Left ventricle myocardium inferior (tissue), 1 donor: ENCODE measurements around the gene ZNF384. TPM values are rescaled to one million over a fixed set of nuclear protein-coding genes. Genes with fewer than 3 reads are reported as not detected.

Source experiments
- DNase-seq: peaks from one replicate; pipeline ENCODE4 v3.0.0-alpha.2; 2020
- H3K27ac ChIP-seq: fragments of 200-600 bp; replicated peaks from 2 replicates; pipeline ENCODE4 v1.8.0; 2021
- H3K27me3 ChIP-seq: fragments of 200-600 bp; 2 replicates; pipeline ENCODE4 v1.8.0; 2021; ENCODE audit warnings: low read depth
- H3K36me3 ChIP-seq: fragments of 200-600 bp; 2 replicates; pipeline ENCODE4 v1.8.0; 2021
- H3K4me1 ChIP-seq: fragments of 200-600 bp; 2 replicates; pipeline ENCODE4 v1.8.0; 2021
- H3K4me3 ChIP-seq: fragments of 200-600 bp; 2 replicates; pipeline ENCODE4 v1.8.0; 2021; ENCODE audit warnings: mild to moderate bottlenecking, moderate library complexity
- H3K9me3 ChIP-seq: fragments of 200-600 bp; replicated peaks from 2 replicates; pipeline ENCODE4 v1.8.0; 2021
- intact Hi-C: fragments of 100-400 bp; cut with micrococcal nuclease; formaldehyde crosslinking; loops from one replicate; pipeline ENCODE4 v1.11.0; 2022
- total RNA-seq: library from RNA; stranded (reverse); fragmentation: NEBNext Ultra II Directional; extraction: Animal tissue kit (Norgen Biotek cat#: 25700); gene quantifications from one replicate; pipeline ENCODE4 v1.2.1, GENCODE V29; 2021
- TF ChIP-seq, protein P1 (sequence below): fragments of 200-600 bp; IDR thresholded peaks from 2 replicates; pipeline ENCODE4 v1.8.0; 2021; ENCODE audit warnings: antibody characterized with exemption, mild to moderate bottlenecking, borderline replicate concordance
- donor health status: DM: no; HTN: yes; CAD: no; lungs with severe emphysema.

ZNF384 gene
- total RNA-seq, 1 donor from 2014 or later = 26.5 TPM

DNA sequence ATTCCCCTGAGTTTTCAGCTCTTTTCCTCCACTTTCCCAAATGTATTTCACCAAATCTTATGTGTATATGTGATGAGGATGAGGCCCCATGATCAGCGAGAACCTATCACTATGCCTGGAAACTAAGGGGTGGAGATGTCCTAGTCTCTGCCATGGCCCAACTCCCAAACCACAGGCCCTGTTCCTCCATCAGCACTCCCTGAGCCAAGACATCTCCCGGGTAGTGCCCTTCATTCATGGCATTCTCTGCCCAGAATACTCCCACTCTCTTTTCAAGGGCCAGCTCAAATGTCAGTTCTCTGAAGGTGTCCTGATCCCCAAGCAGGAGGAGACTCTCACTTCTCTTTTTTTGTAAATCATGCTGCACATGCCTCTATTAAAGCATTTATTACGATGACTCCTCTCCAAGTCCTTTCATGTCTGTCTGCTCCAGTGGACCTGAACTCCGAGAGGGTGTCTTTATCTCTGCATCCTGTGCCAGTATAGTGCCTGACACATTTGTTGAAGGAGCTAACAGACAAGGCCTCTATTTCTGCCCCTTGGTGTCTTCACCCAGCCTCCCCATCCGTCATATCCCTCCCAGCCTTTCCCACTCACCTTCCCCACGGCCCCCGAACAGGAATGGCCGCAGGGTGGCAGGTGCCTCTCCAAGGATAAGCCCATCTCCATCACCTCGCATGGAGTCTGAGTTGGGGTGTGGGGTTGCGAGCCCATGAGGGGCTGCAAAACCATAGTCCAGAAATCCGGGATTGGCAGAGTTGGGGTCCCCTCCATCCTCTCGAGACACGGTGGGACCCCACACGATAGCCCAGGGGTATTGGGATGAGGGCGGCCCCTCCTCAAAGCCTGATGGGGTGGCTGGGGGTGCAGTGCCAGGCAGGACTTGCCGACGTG lies 7.8 kb upstream of the ZNF384 start:
- H3K36me3 ChIP-seq = no peaks in the 10 kb centered on the region
- H3K4me1 ChIP-seq = peaks cover 14% of the 10 kb centered on the region
- peaks cover 69% of the 10 kb centered on the region for H3K27me3 ChIP-seq
- H3K4me3 ChIP-seq = no peak overlapping the region
- intact Hi-C loops = no loop called here
- TF ChIP-seq, protein P1, sequence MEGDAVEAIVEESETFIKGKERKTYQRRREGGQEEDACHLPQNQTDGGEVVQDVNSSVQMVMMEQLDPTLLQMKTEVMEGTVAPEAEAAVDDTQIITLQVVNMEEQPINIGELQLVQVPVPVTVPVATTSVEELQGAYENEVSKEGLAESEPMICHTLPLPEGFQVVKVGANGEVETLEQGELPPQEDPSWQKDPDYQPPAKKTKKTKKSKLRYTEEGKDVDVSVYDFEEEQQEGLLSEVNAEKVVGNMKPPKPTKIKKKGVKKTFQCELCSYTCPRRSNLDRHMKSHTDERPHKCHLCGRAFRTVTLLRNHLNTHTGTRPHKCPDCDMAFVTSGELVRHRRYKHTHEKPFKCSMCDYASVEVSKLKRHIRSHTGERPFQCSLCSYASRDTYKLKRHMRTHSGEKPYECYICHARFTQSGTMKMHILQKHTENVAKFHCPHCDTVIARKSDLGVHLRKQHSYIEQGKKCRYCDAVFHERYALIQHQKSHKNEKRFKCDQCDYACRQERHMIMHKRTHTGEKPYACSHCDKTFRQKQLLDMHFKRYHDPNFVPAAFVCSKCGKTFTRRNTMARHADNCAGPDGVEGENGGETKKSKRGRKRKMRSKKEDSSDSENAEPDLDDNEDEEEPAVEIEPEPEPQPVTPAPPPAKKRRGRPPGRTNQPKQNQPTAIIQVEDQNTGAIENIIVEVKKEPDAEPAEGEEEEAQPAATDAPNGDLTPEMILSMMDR = no peak
- H3K9me3 ChIP-seq = no peaks in the 10 kb centered on the region
- no peak for DNase-seq
- H3K27ac ChIP-seq = no peak overlapping the region

DNA sequence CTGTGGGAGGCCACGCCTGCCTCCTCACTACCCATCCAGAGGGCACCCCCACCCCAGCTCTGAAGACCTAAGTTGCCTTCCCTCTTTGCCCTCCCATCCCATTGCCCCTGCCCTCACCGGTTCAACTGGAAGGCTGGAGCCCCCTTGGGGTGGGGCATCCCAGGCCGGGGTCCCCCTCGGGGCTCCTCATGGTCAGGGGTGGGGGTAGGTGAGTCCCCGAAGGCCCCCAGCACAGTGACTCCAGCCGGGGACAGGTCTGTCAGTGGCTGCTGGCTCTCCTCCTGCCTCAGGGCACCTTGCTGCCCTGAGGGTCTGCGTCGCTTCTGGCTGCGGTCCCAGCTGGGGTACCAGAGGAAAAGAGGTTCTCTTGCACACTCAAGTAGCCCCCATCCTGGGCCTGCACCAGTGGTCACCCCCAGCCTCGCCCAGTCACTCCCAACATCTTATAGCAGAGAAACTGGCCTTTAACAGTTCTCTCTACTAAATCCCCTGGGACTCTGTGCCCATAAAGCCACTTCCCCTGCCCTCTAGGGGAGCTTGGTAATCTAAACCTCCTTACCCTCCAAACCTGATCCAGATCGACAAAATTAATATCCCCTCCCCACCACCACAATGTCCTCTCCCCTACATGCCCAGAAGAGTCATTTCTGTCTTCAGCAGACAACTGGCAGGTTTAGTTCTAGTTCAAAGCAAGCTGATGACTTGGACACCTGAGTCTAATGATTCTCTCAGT lies 6.3 kb upstream of the ZNF384 start:
- H3K4me3 ChIP-seq = no peak overlapping the region
- H3K4me1 ChIP-seq = peaks cover 19% of the 10 kb centered on the region
- H3K36me3 ChIP-seq = no peaks in the 10 kb centered on the region
- intact Hi-C loops = no loop called here
- DNase-seq = no peak
- no peaks in the 10 kb centered on the region for H3K9me3 ChIP-seq
- no peak overlapping the region for H3K27ac ChIP-seq
- TF ChIP-seq, protein P1 = no peak
- peaks cover 55% of the 10 kb centered on the region for H3K27me3 ChIP-seq

DNA sequence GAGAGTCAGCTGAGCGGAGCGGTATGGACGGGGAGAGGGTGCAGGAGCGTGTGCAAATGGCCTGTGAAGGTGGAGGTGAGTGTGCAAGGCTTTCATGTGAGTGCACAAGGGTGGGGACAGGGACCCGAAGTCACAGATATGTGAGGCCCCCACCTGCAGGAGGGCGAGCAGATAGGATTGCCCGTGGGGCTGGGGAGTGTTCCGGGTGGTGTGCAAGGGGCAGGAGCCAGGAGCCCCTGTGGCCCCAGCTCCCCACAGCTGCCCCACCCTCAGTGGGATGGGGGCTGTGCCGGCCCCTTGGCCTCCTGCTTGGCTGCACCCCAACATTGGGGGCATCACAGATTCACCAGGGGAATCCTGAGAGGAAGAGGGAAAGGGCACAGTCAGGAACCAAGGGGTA lies 5.5 kb upstream of the ZNF384 start:
- Histone ChIP-seq H3K4me1 (peaks cover 19% of the 10 kb centered on the region), H3K27me3 (peaks cover 47% of the 10 kb centered on the region), H3K4me3 (no peak overlapping the region), H3K27ac (no peak overlapping the region), H3K36me3 (no peaks in the 10 kb centered on the region), H3K9me3 (no peaks in the 10 kb centered on the region)
- intact Hi-C loops = no loop called here
- TF ChIP-seq, protein P1 = no peak
- DNase-seq = no peak

DNA sequence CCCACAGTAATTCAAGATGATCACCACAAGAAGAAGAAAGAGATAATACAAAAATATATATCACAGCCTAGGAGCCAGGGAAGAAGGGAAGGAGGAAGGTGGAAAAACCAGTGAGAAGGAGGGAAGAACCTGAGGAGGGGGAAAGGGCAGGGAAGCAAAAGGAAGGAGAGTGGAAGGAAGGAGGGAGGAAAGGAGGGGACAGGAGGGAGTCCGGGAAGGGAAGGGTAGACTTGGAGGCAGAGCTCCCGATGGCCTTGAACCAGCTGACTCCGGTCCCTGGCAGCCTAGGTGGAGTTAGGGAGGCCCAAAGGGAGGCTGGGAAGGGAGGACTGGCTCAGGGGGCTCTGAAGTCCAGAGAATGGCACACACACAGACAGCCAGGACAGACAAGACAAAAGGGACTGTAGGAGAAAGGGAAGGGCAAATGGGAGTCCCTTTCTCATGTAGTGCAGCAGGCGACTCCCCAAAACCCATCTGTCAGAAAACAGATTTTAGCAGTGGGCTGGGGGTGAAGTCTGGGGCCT lies 4.7 kb upstream of the ZNF384 start:
- H3K27ac ChIP-seq = no peak overlapping the region
- H3K4me1 ChIP-seq = peaks cover 23% of the 10 kb centered on the region
- H3K27me3 ChIP-seq = peaks cover 39% of the 10 kb centered on the region
- H3K36me3 ChIP-seq = no peaks in the 10 kb centered on the region
- DNase-seq = no peak
- H3K4me3 ChIP-seq = no peak overlapping the region
- TF ChIP-seq, protein P1 = no peak
- intact Hi-C loops = no loop called here
- H3K9me3 ChIP-seq = no peaks in the 10 kb centered on the region

DNA sequence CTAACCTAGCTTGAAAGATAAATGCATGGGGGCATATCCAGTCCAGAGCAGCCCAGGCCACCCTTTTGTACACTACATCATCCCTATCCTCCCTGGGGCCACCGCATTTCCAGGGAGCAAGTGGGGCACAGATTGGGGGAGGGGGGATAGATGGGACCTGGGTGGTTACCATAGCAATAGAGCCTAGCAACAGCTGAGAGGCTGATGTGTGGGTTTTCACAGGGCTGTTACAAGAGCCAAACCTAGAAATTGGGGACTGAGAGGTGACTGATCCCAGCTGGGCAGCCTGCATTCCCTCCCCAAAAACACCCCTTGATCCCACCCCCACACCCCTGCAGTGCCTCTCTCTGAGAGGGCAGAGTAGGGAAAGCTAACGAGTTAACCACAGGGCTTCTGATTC lies 3.7 kb upstream of the ZNF384 start:
- no peak for DNase-seq
- intact Hi-C loops = no loop called here
- TF ChIP-seq, protein P1 = no peak

More for the DNA sequence above, 3.7 kb upstream of the ZNF384 start:
- Histone ChIP-seq H3K27me3 (peaks cover 29% of the 10 kb centered on the region), H3K4me3 (no peak overlapping the region), H3K9me3 (no peaks in the 10 kb centered on the region), H3K27ac (no peak overlapping the region), H3K36me3 (no peaks in the 10 kb centered on the region), H3K4me1 (peaks cover 33% of the 10 kb centered on the region)
